Hepatocyte (in vitro differentiated cells): ENCODE data around the gene KCNIP3. TPM values are rescaled to one million over a fixed set of nuclear protein-coding genes. Genes with fewer than 3 reads are reported as not detected.

Experiments used
- DNase-seq: peaks from one replicate; pipeline ENCODE4 v3.0.0-alpha.2; 2016; ENCODE audit warnings: low spot score
- H2AFZ ChIP-seq: fragments of 200-600 bp; sonication (generic); 2 replicates; pipeline ENCODE4 v1.6.0; 2016; ENCODE audit warnings: antibody characterized with exemption, mild to moderate bottlenecking
- H3K27ac ChIP-seq: fragments of 200-600 bp; sonication (generic); 2 replicates; pipeline ENCODE4 v1.5.1; 2016; ENCODE audit warnings: mild to moderate bottlenecking
- H3K27me3 ChIP-seq: fragments of 200-600 bp; sonication (generic); 2 replicates; pipeline ENCODE4 v1.6.1; 2016
- H3K36me3 ChIP-seq: fragments of 200-600 bp; sonication (generic); replicated peaks from 2 replicates; pipeline ENCODE4 v1.5.1; 2016; ENCODE audit warnings: low read depth; ENCODE audit not compliant: insufficient read depth
- H3K4me1 ChIP-seq: fragments of 200-600 bp; sonication (generic); 2 replicates; pipeline ENCODE4 v1.5.1; 2016; ENCODE audit warnings: mild to moderate bottlenecking, moderate library complexity; ENCODE audit not compliant: insufficient read depth
- H3K4me2 ChIP-seq: fragments of 200-600 bp; sonication (generic); 2 replicates; pipeline ENCODE4 v1.6.0; 2016
- H3K4me3 ChIP-seq: fragments of 200-600 bp; sonication (generic); 2 replicates; pipeline ENCODE4 v1.5.1; 2016; ENCODE audit warnings: mild to moderate bottlenecking
- H3K79me2 ChIP-seq: fragments of 200-600 bp; sonication (generic); 2 replicates; pipeline ENCODE4 v1.6.0; 2017; ENCODE audit warnings: mild to moderate bottlenecking
- H3K9me2 ChIP-seq: fragments of 200-600 bp; sonication (generic); replicated peaks from 2 replicates; pipeline ENCODE4 v1.6.0; 2017; ENCODE audit warnings: mild to moderate bottlenecking; ENCODE audit not compliant: insufficient read depth
- H3K9me3 ChIP-seq: fragments of 200-600 bp; sonication (generic); 2 replicates; pipeline ENCODE4 v1.5.1; 2016; ENCODE audit warnings: low read depth, mild to moderate bottlenecking
- H4K20me1 ChIP-seq: fragments of 200-600 bp; sonication (generic); 2 replicates; pipeline ENCODE4 v1.6.0; 2016; ENCODE audit warnings: mild to moderate bottlenecking; ENCODE audit not compliant: insufficient read depth, poor library complexity, severe bottlenecking
- EZH2 ChIP-seq: fragments of 200-600 bp; sonication (generic); IDR thresholded peaks from 2 replicates; pipeline ENCODE4 v1.6.1; 2016; ENCODE audit warnings: antibody characterized with exemption, mild to moderate bottlenecking, borderline replicate concordance
- EZH2phosphoT487 ChIP-seq: fragments of 200-600 bp; sonication (generic); IDR thresholded peaks from one replicate; pipeline ENCODE4 v1.6.1; 2018; ENCODE audit warnings: antibody characterized with exemption, mild to moderate bottlenecking, low read depth, moderate library complexity; ENCODE audit not compliant: unreplicated experiment, severe bottlenecking
- WGBS: methylation state at CpG from one replicate; pipeline ENCODE4 v1.1.6; 2016; ENCODE audit warnings: low lambda C conversion rate; ENCODE audit errors: missing lambda C conversion rate; 5-methylcytosine and 5-hydroxymethylcytosine counted together
- polyA plus RNA-seq: library from polyadenylated mRNA; unstranded; fragments of >200 nt; fragmentation: Nextera tagmentation; extraction: Ambion mirVana; gene quantifications from 2 replicates; pipeline ENCODE4 v1.2.1, GENCODE V29; 2016
- total RNA-seq: library from RNA; depleted of rRNA; stranded (reverse); fragments of >200 nt; gene quantifications from 2 replicates; pipeline ENCODE4 v1.2.3, GENCODE V29; 2014
- TF ChIP-seq, protein P1 (sequence below): fragments of 200-600 bp; sonication (generic); IDR thresholded peaks from 2 replicates; pipeline ENCODE4 v1.5.1; 2016; ENCODE audit warnings: antibody characterized with exemption, mild to moderate bottlenecking; ENCODE audit not compliant: poor library complexity

KCNIP3 gene
- total and polyA plus RNA-seq, 2 experiments from 2014 or later: 6.1 to 6.5 TPM

DNA sequence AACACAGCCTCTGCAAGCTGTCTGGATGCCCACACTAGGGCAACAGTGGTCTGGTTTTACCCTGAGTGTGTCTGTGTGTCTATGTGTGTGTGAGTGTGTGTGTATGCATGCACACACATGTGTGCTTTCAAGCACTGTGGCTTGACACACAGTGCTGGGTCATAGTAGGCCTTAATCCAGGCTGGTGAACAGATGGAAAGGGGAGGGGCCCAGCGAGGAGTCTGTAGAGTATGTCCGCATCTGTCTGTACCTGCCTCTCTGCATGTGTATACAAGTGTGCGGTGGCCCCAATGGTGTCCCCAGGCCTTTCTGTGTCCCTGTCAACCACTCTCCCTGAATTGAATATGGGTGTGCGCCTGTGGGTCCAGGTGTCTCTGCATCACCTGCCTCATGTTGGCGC is 9.3 kb upstream of the KCNIP3 start:
- TF ChIP-seq, protein P1, sequence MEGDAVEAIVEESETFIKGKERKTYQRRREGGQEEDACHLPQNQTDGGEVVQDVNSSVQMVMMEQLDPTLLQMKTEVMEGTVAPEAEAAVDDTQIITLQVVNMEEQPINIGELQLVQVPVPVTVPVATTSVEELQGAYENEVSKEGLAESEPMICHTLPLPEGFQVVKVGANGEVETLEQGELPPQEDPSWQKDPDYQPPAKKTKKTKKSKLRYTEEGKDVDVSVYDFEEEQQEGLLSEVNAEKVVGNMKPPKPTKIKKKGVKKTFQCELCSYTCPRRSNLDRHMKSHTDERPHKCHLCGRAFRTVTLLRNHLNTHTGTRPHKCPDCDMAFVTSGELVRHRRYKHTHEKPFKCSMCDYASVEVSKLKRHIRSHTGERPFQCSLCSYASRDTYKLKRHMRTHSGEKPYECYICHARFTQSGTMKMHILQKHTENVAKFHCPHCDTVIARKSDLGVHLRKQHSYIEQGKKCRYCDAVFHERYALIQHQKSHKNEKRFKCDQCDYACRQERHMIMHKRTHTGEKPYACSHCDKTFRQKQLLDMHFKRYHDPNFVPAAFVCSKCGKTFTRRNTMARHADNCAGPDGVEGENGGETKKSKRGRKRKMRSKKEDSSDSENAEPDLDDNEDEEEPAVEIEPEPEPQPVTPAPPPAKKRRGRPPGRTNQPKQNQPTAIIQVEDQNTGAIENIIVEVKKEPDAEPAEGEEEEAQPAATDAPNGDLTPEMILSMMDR: no peak
- no peak for TF ChIP-seq EZH2
- TF ChIP-seq EZH2phosphoT487: no peak
- no peaks in the 10 kb centered on the region for H3K9me3 ChIP-seq
- no peaks in the 10 kb centered on the region for H3K9me2 ChIP-seq
- H3K27me3 ChIP-seq: no peaks in the 10 kb centered on the region
- H3K4me2 ChIP-seq: no peak overlapping the region
- H3K4me1 ChIP-seq: no peaks in the 10 kb centered on the region
- no peaks in the 10 kb centered on the region for H3K79me2 ChIP-seq
- H3K27ac ChIP-seq: no peak overlapping the region
- no peaks in the 10 kb centered on the region for H3K36me3 ChIP-seq
- no peak overlapping the region for H2AFZ ChIP-seq
- DNase-seq: no peak
- 94% methylated on average over 5 of the region's 5 CpGs for WGBS
- H3K4me3 ChIP-seq: no peak overlapping the region
- H4K20me1 ChIP-seq: no peaks in the 10 kb centered on the region

DNA sequence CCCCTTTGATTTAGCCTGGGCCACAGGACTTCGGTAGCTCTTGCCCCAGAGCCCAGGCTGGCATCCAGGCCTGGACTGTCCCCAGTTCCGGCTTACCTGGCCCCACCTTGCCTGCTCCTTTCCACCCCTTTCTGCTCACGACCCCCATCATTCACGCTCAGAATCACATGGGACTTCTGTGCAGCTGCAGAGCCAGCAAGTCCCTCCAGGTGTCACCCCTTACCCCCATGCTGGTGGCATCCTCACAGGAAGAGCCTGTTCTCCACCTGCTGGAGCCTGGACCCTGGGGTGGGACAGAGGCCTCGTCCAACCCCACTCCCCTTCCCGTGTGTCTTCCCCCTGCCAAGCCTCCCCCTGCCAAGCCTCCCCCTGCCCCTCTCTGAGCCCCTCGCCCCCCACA is 7.9 kb upstream of the KCNIP3 start:
- H3K27me3 ChIP-seq: no peaks in the 10 kb centered on the region

DNA sequence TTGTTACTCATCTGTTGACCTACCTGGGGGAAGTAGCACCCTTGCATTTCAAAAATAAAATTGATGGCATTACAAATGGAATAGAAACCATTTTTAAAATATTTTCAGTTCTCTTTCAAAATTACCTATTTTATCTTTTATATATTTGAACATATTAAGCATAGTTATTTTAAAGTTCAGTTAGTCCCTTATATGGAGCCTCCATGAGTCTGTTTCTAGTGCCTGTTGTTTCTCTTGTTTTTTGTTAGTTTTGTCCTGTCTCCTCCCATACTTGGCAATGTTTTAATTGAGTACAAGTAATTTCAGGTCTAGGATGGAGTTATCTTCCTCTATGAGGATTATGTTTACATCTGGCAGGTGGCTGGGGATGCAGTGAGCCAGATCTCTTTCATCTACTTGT is 5.9 kb upstream of the KCNIP3 start:
- Histone ChIP-seq H3K9me2 (no peaks in the 10 kb centered on the region), H3K27ac (no peak overlapping the region), H4K20me1 (no peaks in the 10 kb centered on the region), H3K4me3 (no peak overlapping the region), H3K9me3 (no peaks in the 10 kb centered on the region), H2AFZ (no peak overlapping the region), H3K79me2 (no peaks in the 10 kb centered on the region), H3K27me3 (no peaks in the 10 kb centered on the region), H3K4me2 (no peak overlapping the region), H3K36me3 (no peaks in the 10 kb centered on the region), H3K4me1 (no peaks in the 10 kb centered on the region)
- DNase-seq: no peak
- TF ChIP-seq EZH2 (no peak), EZH2phosphoT487 (no peak)
- TF ChIP-seq, protein P1: no peak

More for the DNA sequence above, 7.9 kb upstream of the KCNIP3 start:
- H4K20me1 ChIP-seq: no peaks in the 10 kb centered on the region
- no peak overlapping the region for H3K27ac ChIP-seq
- no peaks in the 10 kb centered on the region for H3K4me1 ChIP-seq
- H3K9me2 ChIP-seq: no peaks in the 10 kb centered on the region
- H3K4me3 ChIP-seq: no peak overlapping the region
- no peaks in the 10 kb centered on the region for H3K9me3 ChIP-seq
- no peaks in the 10 kb centered on the region for H3K36me3 ChIP-seq
- TF ChIP-seq EZH2: no peak
- TF ChIP-seq, protein P1: no peak
- TF ChIP-seq EZH2phosphoT487: no peak
- H3K4me2 ChIP-seq: no peak overlapping the region
- H3K79me2 ChIP-seq: no peaks in the 10 kb centered on the region
- H2AFZ ChIP-seq: no peak overlapping the region
- DNase-seq: no peak
- WGBS: 65% methylated on average over 4 of the region's 7 CpGs

DNA sequence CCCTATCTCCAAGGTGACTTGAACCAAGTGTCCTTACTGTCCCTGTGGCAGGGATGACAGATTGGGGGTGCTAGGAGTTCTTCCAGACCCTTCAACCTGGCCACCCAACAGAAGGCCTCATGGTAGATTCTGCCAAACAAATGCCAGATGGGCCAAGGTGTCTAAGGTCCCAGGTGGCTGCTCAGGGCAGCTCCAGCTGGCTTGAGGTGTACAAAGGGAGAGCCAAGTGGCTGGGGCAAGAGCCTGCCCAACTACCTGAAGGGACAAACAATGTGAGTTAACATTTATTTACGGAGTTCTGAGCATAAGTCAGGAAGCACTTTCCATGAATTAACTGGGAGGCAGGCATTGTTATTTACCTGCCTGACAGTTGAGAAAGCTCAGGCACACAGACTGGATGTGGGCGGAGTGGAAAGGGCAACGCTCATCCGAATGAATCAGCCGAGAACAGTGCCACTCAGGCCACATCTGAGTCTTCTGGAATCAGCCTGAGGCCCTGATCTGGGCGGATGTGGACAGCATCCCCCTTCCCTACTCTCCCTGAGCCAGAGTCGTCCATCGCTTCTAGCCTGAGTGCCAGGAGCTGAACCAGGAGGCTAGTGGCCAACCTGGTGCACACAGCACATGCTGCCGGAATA is 4.4 kb upstream of the KCNIP3 start:
- TF ChIP-seq, protein P1: no peak
- TF ChIP-seq EZH2phosphoT487 (no peak), EZH2 (no peak)
- H3K9me3 ChIP-seq: no peaks in the 10 kb centered on the region
- no peaks in the 10 kb centered on the region for H3K79me2 ChIP-seq
- H3K27me3 ChIP-seq: no peaks in the 10 kb centered on the region
- no peak overlapping the region for H2AFZ ChIP-seq
- H3K4me1 ChIP-seq: no peaks in the 10 kb centered on the region
- no peaks in the 10 kb centered on the region for H3K36me3 ChIP-seq
- no peak overlapping the region for H3K4me3 ChIP-seq
- no peaks in the 10 kb centered on the region for H3K9me2 ChIP-seq
- DNase-seq: no peak
- no peak overlapping the region for H3K4me2 ChIP-seq
- WGBS: 78% methylated on average over 9 of the region's 9 CpGs
- H4K20me1 ChIP-seq: no peaks in the 10 kb centered on the region
- H3K27ac ChIP-seq: no peak overlapping the region
